IMR-90 (cell line): Measurements from ENCODE around the gene TAF1B. TPM values are rescaled to one million over a fixed set of nuclear protein-coding genes. Genes with fewer than 3 reads are reported as not detected.

Experiments
- ATAC-seq: fragments of 200-7000 bp; cut with Tn5 transposase; 2 replicates; pipeline ENCODE4 v1.9.1; 2020; ENCODE audit warnings: low read depth, mild to moderate bottlenecking, moderate library complexity
- BruUV-seq: library from RNA; stranded (reverse); fragments of 400-500 nt; replicated peaks from 2 replicates; lab custom pipeline; 2021; lab: Mats Ljungman, UMichigan
- CTCF ChIA-PET: fragments of 300-600 bp; formaldehyde crosslinking; extraction: SDS; loops from one replicate; lab custom pipeline; 2021; ENCODE audit warnings: antibody characterized with exemption; lab: Yijun Ruan, JAX
- POLR2A ChIA-PET: fragments of 300-600 bp; sonication (Branson Sonifier 250); formaldehyde crosslinking; loops from one replicate; lab custom pipeline; 2022; ENCODE audit warnings: antibody characterized with exemption; ENCODE audit not compliant: unreplicated experiment; lab: Charles Lee
- DNase-seq: peaks from one replicate; pipeline ENCODE4 v3.0.0; 2013
- H2AFZ ChIP-seq: replicated peaks from 2 replicates; pipeline ENCODE3; 2013; ENCODE audit warnings: low read length, mild to moderate bottlenecking; ENCODE audit not compliant: poor library complexity
- H2AK5ac ChIP-seq: 2 replicates; pipeline ENCODE4 v1.6.1; 2013; ENCODE audit warnings: low read depth, low read length, inconsistent platforms
- H2AK9ac ChIP-seq: replicated peaks from 2 replicates; pipeline ENCODE3; 2013; ENCODE audit warnings: mild to moderate bottlenecking, low read depth, low read length, moderate library complexity; ENCODE audit not compliant: poor library complexity
- H2BK120ac ChIP-seq: 2 replicates; pipeline ENCODE4 v1.6.1; 2013; ENCODE audit warnings: low read depth, low read length, inconsistent platforms
- H2BK15ac ChIP-seq: 3 replicates; pipeline ENCODE4 v1.6.1; 2013; ENCODE audit warnings: low read depth, low read length, inconsistent platforms
- H2BK20ac ChIP-seq: 2 replicates; pipeline ENCODE4 v1.6.1; 2013; ENCODE audit warnings: low read depth, mild to moderate bottlenecking, inconsistent platforms, low read length, moderate library complexity
- H2BK5ac ChIP-seq: 2 replicates; pipeline ENCODE4 v1.6.1; 2013; ENCODE audit warnings: mild to moderate bottlenecking, low read depth, low read length, inconsistent platforms; ENCODE audit not compliant: poor library complexity, severe bottlenecking
- H3K14ac ChIP-seq: replicated peaks from 2 replicates; pipeline ENCODE4 v1.6.1; 2013; ENCODE audit warnings: low read depth, low read length, inconsistent platforms
- H3K18ac ChIP-seq: 2 replicates; pipeline ENCODE4 v1.6.1; 2013; ENCODE audit warnings: low read depth, low read length, control low read depth
- H3K23ac ChIP-seq: 2 replicates; pipeline ENCODE4 v1.6.1; 2013; ENCODE audit warnings: low read depth, low read length, inconsistent platforms
- H3K27ac ChIP-seq: 2 replicates; pipeline ENCODE4 v1.5.1; 2013; ENCODE audit warnings: mild to moderate bottlenecking, control low read depth, low read length; ENCODE audit not compliant: insufficient read depth
- H3K27me3 ChIP-seq: 2 replicates; pipeline ENCODE4 v1.6.1; 2013; ENCODE audit warnings: low read length; ENCODE audit not compliant: control insufficient read depth, insufficient read depth
- H3K36me3 ChIP-seq: 2 replicates; pipeline ENCODE4 v1.6.1; 2013; ENCODE audit warnings: low read length, mixed read lengths; ENCODE audit not compliant: control insufficient read depth, insufficient read depth
- H3K4ac ChIP-seq: 2 replicates; pipeline ENCODE4 v1.6.1; 2013; ENCODE audit warnings: low read depth, low read length, inconsistent platforms
- H3K4me1 ChIP-seq: 2 replicates; pipeline ENCODE4 v1.6.1; 2013; ENCODE audit warnings: low read length, mixed read lengths; ENCODE audit not compliant: control insufficient read depth, insufficient read depth
- H3K4me2 ChIP-seq: 2 replicates; pipeline ENCODE4 v1.6.1; 2013; ENCODE audit warnings: low read depth, mild to moderate bottlenecking, control low read depth, low read length, moderate library complexity
- H3K4me3 ChIP-seq: 2 replicates; pipeline ENCODE4 v1.5.1; 2013; ENCODE audit warnings: low read depth, mild to moderate bottlenecking, control low read depth, low read length, moderate library complexity; ENCODE audit not compliant: insufficient read depth
- H3K56ac ChIP-seq: 2 replicates; pipeline ENCODE4 v1.6.1; 2013; ENCODE audit warnings: low read length, inconsistent platforms; ENCODE audit not compliant: insufficient read depth; ENCODE audit errors: extremely low read depth
- H3K79me1 ChIP-seq, 2 experiments: 2 replicates each; pipeline ENCODE4 v1.6.1; 2013; ENCODE audit warnings: low read length in 2 of 2, inconsistent platforms in 1 of 2, low read depth in 1 of 2
- H3K9ac ChIP-seq: 2 replicates; pipeline ENCODE4 v1.6.1; 2013; ENCODE audit warnings: low read depth, low read length, control low read depth
- H3K9me1 ChIP-seq: 2 replicates; pipeline ENCODE4 v1.6.1; 2013; ENCODE audit warnings: low read length, inconsistent platforms; ENCODE audit not compliant: insufficient read depth
- H3K9me3 ChIP-seq: 2 replicates; pipeline ENCODE4 v1.6.1; 2013; ENCODE audit warnings: low read length; ENCODE audit not compliant: control insufficient read depth, insufficient read depth
- H4K20me1 ChIP-seq: 2 replicates; pipeline ENCODE4 v1.6.1; 2013; ENCODE audit warnings: low read length, inconsistent platforms; ENCODE audit not compliant: insufficient read depth
- H4K5ac ChIP-seq: 2 replicates; pipeline ENCODE4 v1.6.1; 2013; ENCODE audit warnings: mild to moderate bottlenecking, low read depth, low read length, control low read depth
- H4K8ac ChIP-seq, 2 experiments: 2 replicates each; pipeline ENCODE4 v1.6.1; 2013; ENCODE audit warnings: low read depth in 2 of 2, low read length in 2 of 2, control low read depth in 1 of 2, inconsistent platforms in 1 of 2
- H4K91ac ChIP-seq: 2 replicates; pipeline ENCODE4 v1.6.1; 2013; ENCODE audit warnings: low read depth, low read length, inconsistent platforms; ENCODE audit not compliant: insufficient read depth
- CHD1 ChIP-seq: IDR thresholded peaks from 2 replicates; pipeline ENCODE4 v1.6.1; 2012; ENCODE audit warnings: low read depth, low read length, improper control_type of control experiment
- CTCF ChIP-seq: conservative IDR thresholded peaks from 2 replicates; pipeline ENCODE4 v1.5.1; 2012; ENCODE audit warnings: mild to moderate bottlenecking, low read depth, low read length, improper control_type of control experiment
- FOS ChIP-seq: fragments of 150-350 bp; IDR thresholded peaks from 2 replicates; pipeline ENCODE4 v1.6.1; 2016; ENCODE audit warnings: low read depth, low read length
- MAFK ChIP-seq: IDR thresholded peaks from 2 replicates; pipeline ENCODE4 v1.6.1; 2012; ENCODE audit warnings: low read depth, low read length, improper control_type of control experiment
- MAZ ChIP-seq: IDR thresholded peaks from 2 replicates; pipeline ENCODE4 v1.6.1; 2012; ENCODE audit warnings: low read depth, mild to moderate bottlenecking, low read length, improper control_type of control experiment, moderate library complexity, borderline replicate concordance
- POLR2A ChIP-seq: IDR thresholded peaks from 2 replicates; pipeline ENCODE4 v1.6.1; 2012; ENCODE audit warnings: mild to moderate bottlenecking, low read depth, low read length
- WGBS, 2 experiments: methylation state at CpG; one replicate each; pipeline versions ENCODE4 v1.1.5 to v1.1.7; 2013; ENCODE audit warnings: missing lambda C conversion rate in 2 of 2; ENCODE audit not compliant: insufficient read length in 1 of 2; ENCODE audit errors: extremely low coverage in 2 of 2; 5-methylcytosine and 5-hydroxymethylcytosine counted together
- dilution Hi-C: fragments of 300-500 bp; cut with HindIII; formaldehyde crosslinking; loops from one replicate; pipeline ENCODE4 v1.14.3; 2018; ENCODE audit warnings: low sequenced_read_pairs; ENCODE audit not compliant: unreplicated experiment
- in situ Hi-C: fragments of 300-500 bp; cut with MboI; formaldehyde crosslinking; loops from 3 replicates; pipeline ENCODE4 v1.14.3; 2019; ENCODE audit warnings: low sequenced_read_pairs, inconsistent platforms, mixed read lengths
- intact Hi-C: fragments of 100-400 bp; cut with micrococcal nuclease; formaldehyde crosslinking; loops from 2 replicates; pipeline ENCODE4 v1.10.0; 2022
- polyA plus RNA-seq, 3 experiments: library from polyadenylated mRNA; depleted of rRNA; stranded (reverse); fragments of >200 nt; gene quantifications; 2 replicates each; pipeline ENCODE4 v1.2.3, GENCODE V29; 2012; ENCODE audit warnings: low replicate concordance in 1 of 3
- total RNA-seq: library from RNA; depleted of rRNA; stranded (reverse); fragments of >200 nt; gene quantifications from 2 replicates; pipeline ENCODE4 v1.2.3, GENCODE V29; 2012
- TF ChIP-seq, protein P1 (sequence below): fragments of 150-350 bp; IDR thresholded peaks from 2 replicates; pipeline ENCODE4 v1.6.1; 2017; ENCODE audit warnings: mild to moderate bottlenecking, antibody characterized with exemption, low read length, low read depth
- TF ChIP-seq, protein P2 (sequence below): fragments of 150-350 bp; IDR thresholded peaks from 2 replicates; pipeline ENCODE4 v1.6.1; 2016; ENCODE audit warnings: low read depth, mild to moderate bottlenecking, low read length, moderate library complexity, borderline replicate concordance

Gene TAF1B
- total and polyA plus RNA-seq, 2 of the 4 experiments (the other 2 are of a cell fraction) = 8.4 to 19.9 TPM

- no peak overlapping the region for H3K4me3 ChIP-seq
- no peak overlapping the region for H3K4me2 ChIP-seq
- H2BK120ac ChIP-seq = no peak overlapping the region
- no peak overlapping the region for H2AK9ac ChIP-seq
- no peak overlapping the region for H2BK5ac ChIP-seq
- H3K14ac ChIP-seq = no peak overlapping the region
- in situ Hi-C loops = no loop called here
- no peaks in the 10 kb centered on the region for H3K79me1 ChIP-seq
- POLR2A ChIA-PET = no interaction called here
- CTCF ChIA-PET = interaction anchor here (0.7 kb wide), 1 partner anchor 45 kb away, joined by 3 read pairs; no protein-coding TSS in a partner anchor
- no TSS peak for BruUV-seq
- no peak overlapping the region for H2BK20ac ChIP-seq
- DNase-seq (no peak), ATAC-seq (no peak)
- intact Hi-C loops = loop anchor here (10.0 kb wide), 1 partner anchor 105 kb away; the partner anchor contains the start of gene KLF11
- H3K9ac ChIP-seq = no peak overlapping the region
- dilution Hi-C loops = no loop called here
- 100% methylated on average over 1 of the region's 9 CpGs; no CpG with 5 or more reads in 1 of the 2 experiments for WGBS, 2 experiments
- H2AFZ ChIP-seq = no peak overlapping the region
- no peak overlapping the region for H3K4ac ChIP-seq
- no peak overlapping the region for H3K23ac ChIP-seq
- TF ChIP-seq CTCF (no peak), MAFK (no peak), FOS (no peak), POLR2A (no peak), CHD1 (no peak), MAZ (no peak)
- TF ChIP-seq, protein P1, sequence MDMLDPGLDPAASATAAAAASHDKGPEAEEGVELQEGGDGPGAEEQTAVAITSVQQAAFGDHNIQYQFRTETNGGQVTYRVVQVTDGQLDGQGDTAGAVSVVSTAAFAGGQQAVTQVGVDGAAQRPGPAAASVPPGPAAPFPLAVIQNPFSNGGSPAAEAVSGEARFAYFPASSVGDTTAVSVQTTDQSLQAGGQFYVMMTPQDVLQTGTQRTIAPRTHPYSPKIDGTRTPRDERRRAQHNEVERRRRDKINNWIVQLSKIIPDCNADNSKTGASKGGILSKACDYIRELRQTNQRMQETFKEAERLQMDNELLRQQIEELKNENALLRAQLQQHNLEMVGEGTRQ = no peak
- TF ChIP-seq, protein P2, sequence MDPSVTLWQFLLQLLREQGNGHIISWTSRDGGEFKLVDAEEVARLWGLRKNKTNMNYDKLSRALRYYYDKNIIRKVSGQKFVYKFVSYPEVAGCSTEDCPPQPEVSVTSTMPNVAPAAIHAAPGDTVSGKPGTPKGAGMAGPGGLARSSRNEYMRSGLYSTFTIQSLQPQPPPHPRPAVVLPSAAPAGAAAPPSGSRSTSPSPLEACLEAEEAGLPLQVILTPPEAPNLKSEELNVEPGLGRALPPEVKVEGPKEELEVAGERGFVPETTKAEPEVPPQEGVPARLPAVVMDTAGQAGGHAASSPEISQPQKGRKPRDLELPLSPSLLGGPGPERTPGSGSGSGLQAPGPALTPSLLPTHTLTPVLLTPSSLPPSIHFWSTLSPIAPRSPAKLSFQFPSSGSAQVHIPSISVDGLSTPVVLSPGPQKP = no peak
- H3K36me3 ChIP-seq = 0 out of 2 replicates have a peak, but pooled peaks cover 3% of the 10 kb centered on the region
- H2BK15ac ChIP-seq = no peak overlapping the region
- H4K5ac ChIP-seq = no peak overlapping the region
- peaks cover 15% of the 10 kb centered on the region for H3K9me1 ChIP-seq
- H4K91ac ChIP-seq = no peak overlapping the region
- no peak overlapping the region for H4K8ac ChIP-seq
- H3K56ac ChIP-seq = no peak overlapping the region
- H2AK5ac ChIP-seq = no peak overlapping the region; the same call in 1 of the 2 replicates
- no peaks in the 10 kb centered on the region for H4K20me1 ChIP-seq
- no peaks in the 10 kb centered on the region; the same call in 1 of the 2 replicates for H3K27me3 ChIP-seq
- no peak overlapping the region for H3K18ac ChIP-seq
- no peaks in the 10 kb centered on the region for H3K9me3 ChIP-seq
- H3K27ac ChIP-seq = no peak overlapping the region
- H3K4me1 ChIP-seq = peaks cover 13% of the 10 kb centered on the region
Measured at GRCh38 chr2:9939587-9940485, 96.6 kb downstream of the TAF1B start.
